Esophagus (tissue), 2 donors: ENCODE data around the gene CCDC178. TPM values are rescaled to one million over a fixed set of nuclear protein-coding genes. Genes with fewer than 3 reads are reported as not detected.
A peak's percentile ranks its signal among the peaks of the same experiment; 100 is the strongest.

Experiments used
- H3K27ac ChIP-seq, 2 donors: one replicate each; pipeline ENCODE4 v1.5.1; 2013; ENCODE audit warnings: low read depth in 2 of 2, mild to moderate bottlenecking in 2 of 2, inconsistent platforms in 1 of 2, low read length in 1 of 2, moderate library complexity in 1 of 2
- H3K27me3 ChIP-seq, 2 donors: one replicate each; pipeline ENCODE4 v1.6.1; 2013; ENCODE audit warnings: low read length in 2 of 2, control low read depth in 1 of 2, mild to moderate bottlenecking in 1 of 2; ENCODE audit not compliant: insufficient read depth in 2 of 2, control insufficient read depth in 1 of 2
- H3K36me3 ChIP-seq, 2 donors: one replicate each; pipeline ENCODE4 v1.6.1; 2013; ENCODE audit warnings: low read length in 1 of 2; ENCODE audit not compliant: control insufficient read depth in 2 of 2, insufficient read depth in 2 of 2
- H3K4me1 ChIP-seq, 2 donors: one replicate each; pipeline ENCODE4 v1.6.1; 2013; ENCODE audit warnings: low read length in 1 of 2; ENCODE audit not compliant: control insufficient read depth in 2 of 2, insufficient read depth in 2 of 2
- H3K4me3 ChIP-seq, 2 donors: one replicate each; pipeline ENCODE4 v1.5.1; 2013; ENCODE audit warnings: low read length in 2 of 2, mild to moderate bottlenecking in 2 of 2, low read depth in 1 of 2, moderate library complexity in 1 of 2
- H3K9me3 ChIP-seq, 2 donors: one replicate each; pipeline ENCODE4 v1.6.1; 2013; ENCODE audit warnings: mild to moderate bottlenecking in 2 of 2, low read depth in 1 of 2, low read length in 1 of 2, moderate library complexity in 1 of 2; ENCODE audit not compliant: control insufficient read depth in 2 of 2, insufficient read depth in 1 of 2
- WGBS, 2 donors: extraction: QIAGEN DNeasy Blood & Tissue Kit; methylation state at CpG; one replicate each; pipeline ENCODE4 v1.1.7; 2013; 5-methylcytosine and 5-hydroxymethylcytosine counted together
- polyA plus RNA-seq, 2 donors: library from polyadenylated mRNA; stranded (reverse); fragments of 200-250 nt; gene quantifications; one replicate each; pipeline ENCODE4 v1.2.3, GENCODE V29; 2013
- donor health status: healthy with polysubstance abuse.
- donor health status: Bipolar disorder and iron deficiency.

Gene CCDC178
- polyA plus RNA-seq, 2 donors, result 0.24 to 0.34 TPM

- no peaks in the 10 kb centered on the region for H3K9me3 ChIP-seq
- no peak overlapping the region for H3K4me3 ChIP-seq
- H3K36me3 ChIP-seq, result no peaks in the 10 kb centered on the region
- no peak overlapping the region for H3K27ac ChIP-seq
- WGBS, 2 donors, result 71 to 76% methylated on average over 12 of the region's 12 CpGs
- no peaks in the 10 kb centered on the region for H3K27me3 ChIP-seq
- no peaks in the 10 kb centered on the region for H3K4me1 ChIP-seq
Measured at GRCh38 chr18:32907648-32908423, 532.7 kb downstream of the CCDC178 start.

GRCh38 chr18:32907311-32907585, 533.3 kb downstream of the CCDC178 start:
- no peaks in the 10 kb centered on the region for H3K4me1 ChIP-seq
- no peaks in the 10 kb centered on the region for H3K36me3 ChIP-seq
- H3K9me3 ChIP-seq, result no peaks in the 10 kb centered on the region
- H3K27ac ChIP-seq, result no peak overlapping the region
- H3K4me3 ChIP-seq, result no peak overlapping the region
- H3K27me3 ChIP-seq, result no peaks in the 10 kb centered on the region
- 43 to 60% methylated on average over 3 of the region's 3 CpGs for WGBS, 2 donors

- Histone ChIP-seq H3K4me1 (no peaks in the 10 kb centered on the region), H3K9me3 (no peaks in the 10 kb centered on the region), H3K36me3 (no peaks in the 10 kb centered on the region), H3K27ac (no peak overlapping the region), H3K27me3 (no peaks in the 10 kb centered on the region), H3K4me3 (peak overlapping the region in 1 of 2 donors; percentile 10)
- 52 to 61% methylated on average over 10 of the region's 10 CpGs for WGBS, 2 donors
Measured at GRCh38 chr18:32906506-32907310, 533.8 kb downstream of the CCDC178 start.

- H3K4me1 ChIP-seq, result no peaks in the 10 kb centered on the region
- no peaks in the 10 kb centered on the region for H3K27me3 ChIP-seq
- 95 to 96% methylated on average over 5 of the region's 5 CpGs for WGBS, 2 donors
- H3K27ac ChIP-seq, result no peak overlapping the region
- no peaks in the 10 kb centered on the region for H3K9me3 ChIP-seq
- no peak overlapping the region for H3K4me3 ChIP-seq
- no peaks in the 10 kb centered on the region for H3K36me3 ChIP-seq
Measured at GRCh38 chr18:32905651-32906050, 534.9 kb downstream of the CCDC178 start.

GRCh38 chr18:32902568-32903330, 537.8 kb downstream of the CCDC178 start:
- H3K27ac ChIP-seq, result no peak overlapping the region

GRCh38 chr18:32899819-32900218, 540.7 kb downstream of the CCDC178 start:
- 66 to 70% methylated on average over 3 of the region's 3 CpGs for WGBS, 2 donors
- no peaks in the 10 kb centered on the region for H3K36me3 ChIP-seq
- no peaks in the 10 kb centered on the region for H3K4me1 ChIP-seq

More at GRCh38 chr18:32902568-32903330, 537.8 kb downstream of the CCDC178 start:
- Histone ChIP-seq H3K9me3 (no peaks in the 10 kb centered on the region), H3K4me3 (no peak overlapping the region), H3K4me1 (no peaks in the 10 kb centered on the region), H3K36me3 (no peaks in the 10 kb centered on the region), H3K27me3 (no peaks in the 10 kb centered on the region)
- 61 to 65% methylated on average over 3 of the region's 3 CpGs for WGBS, 2 donors

GRCh38 chr18:32896776-32897547, 543.6 kb downstream of the CCDC178 start:
- Histone ChIP-seq H3K27me3 (no peaks in the 10 kb centered on the region), H3K27ac (no peak overlapping the region), H3K4me3 (no peak overlapping the region), H3K9me3 (peaks cover 0 to 2% of the 10 kb centered on the region in 2 donors), H3K4me1 (no peaks in the 10 kb centered on the region), H3K36me3 (no peaks in the 10 kb centered on the region)
- 64 to 65% methylated on average over 4 of the region's 4 CpGs for WGBS, 2 donors

More at GRCh38 chr18:32899819-32900218, 540.7 kb downstream of the CCDC178 start:
- peaks cover 0 to 2% of the 10 kb centered on the region in 2 donors for H3K9me3 ChIP-seq
- no peaks in the 10 kb centered on the region for H3K27me3 ChIP-seq
- no peak overlapping the region for H3K4me3 ChIP-seq
- H3K27ac ChIP-seq, result no peak overlapping the region

- H3K27ac ChIP-seq, result no peak overlapping the region
- no peak overlapping the region for H3K4me3 ChIP-seq
- WGBS, 2 donors, result 82 to 87% methylated on average over 7 of the region's 7 CpGs
- H3K36me3 ChIP-seq, result no peaks in the 10 kb centered on the region
- peaks cover 0 to 2% of the 10 kb centered on the region in 2 donors for H3K9me3 ChIP-seq
- no peaks in the 10 kb centered on the region for H3K27me3 ChIP-seq
- H3K4me1 ChIP-seq, result no peaks in the 10 kb centered on the region
Measured at GRCh38 chr18:32893915-32894314, 546.6 kb downstream of the CCDC178 start.

GRCh38 chr18:32891797-32892196, 548.7 kb downstream of the CCDC178 start:
- WGBS, 2 donors, result 70 to 89% methylated on average over 3 of the region's 3 CpGs
- Histone ChIP-seq H3K36me3 (no peaks in the 10 kb centered on the region), H3K27ac (no peak overlapping the region), H3K27me3 (no peaks in the 10 kb centered on the region), H3K9me3 (peaks cover 0 to 2% of the 10 kb centered on the region in 2 donors), H3K4me1 (no peaks in the 10 kb centered on the region), H3K4me3 (no peak overlapping the region)
